ENCODE measurements around the gene ACKR3.

Gene ACKR3

DNA sequence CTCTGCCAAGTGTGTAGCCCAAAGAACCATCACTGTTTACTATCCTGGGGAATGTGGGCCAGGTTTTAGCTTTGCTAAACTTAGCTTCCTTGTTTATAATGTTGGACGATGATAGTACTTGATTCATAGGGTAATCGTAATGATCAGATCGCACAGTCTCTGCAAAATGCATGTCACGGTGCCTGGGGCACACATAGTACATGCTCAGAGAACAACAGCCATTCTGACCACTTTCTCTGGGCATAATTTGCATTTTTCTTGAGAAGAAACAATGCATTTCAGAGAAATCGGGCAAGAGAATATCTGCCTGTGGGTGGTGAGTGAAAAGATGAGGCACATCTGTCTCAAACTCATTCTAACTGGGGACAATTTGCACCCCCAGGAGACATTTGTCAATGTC lies 16.3 kb downstream of the ACKR3 start:
- no peak for DNase-seq (ENCODE audit: low read depth in 3 of 3)

DNA sequence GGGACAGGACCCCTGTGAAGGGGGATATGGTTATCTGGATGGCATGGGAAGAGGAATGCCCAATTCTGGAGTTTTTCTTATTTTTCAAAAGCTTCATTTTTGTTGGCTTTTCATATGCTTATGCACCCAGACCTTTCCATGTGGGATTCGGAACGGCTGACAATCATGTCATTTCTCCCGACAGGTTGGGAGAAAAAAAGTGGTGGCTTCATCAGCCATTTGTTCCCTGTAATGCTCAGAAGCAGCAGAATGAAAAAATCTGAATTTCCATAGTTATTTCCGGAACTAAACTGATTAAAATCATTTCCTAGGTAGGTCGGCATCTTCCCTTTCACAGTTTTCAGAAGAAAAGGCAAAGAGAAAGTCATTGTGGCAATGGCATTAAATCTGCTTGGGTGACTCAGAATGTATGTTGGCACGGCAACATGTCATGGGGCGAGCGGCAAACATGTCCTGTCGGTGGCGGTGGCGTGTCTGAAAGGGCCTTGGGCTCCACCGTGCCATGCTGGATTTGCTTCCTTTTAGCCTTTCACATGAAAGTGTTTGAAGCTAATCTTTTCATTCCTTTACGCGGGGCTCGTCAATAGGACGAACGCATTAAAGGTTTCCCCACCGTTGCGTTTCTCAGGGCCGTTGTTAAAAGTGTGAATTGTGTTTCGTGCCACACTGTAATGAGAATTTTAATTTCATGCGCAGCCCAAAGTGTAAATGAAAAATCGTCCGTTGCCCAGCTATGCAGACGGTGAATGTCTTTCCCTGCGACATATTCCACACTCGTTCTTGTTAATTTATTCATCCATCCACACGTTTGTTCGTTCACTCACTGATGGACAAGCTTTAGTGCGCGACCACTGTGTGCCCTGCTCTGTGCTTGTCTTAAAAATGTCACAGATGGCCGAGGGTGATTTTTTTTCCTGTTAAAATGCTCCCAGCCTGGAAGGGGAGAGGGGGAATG lies 18.5 kb downstream of the ACKR3 start:
- DNase-seq (ENCODE audit: low read depth in 3 of 3): no peak

GRCh38 chr2:236588932-236589592 lies 19.4 kb downstream of the ACKR3 start:
- DNase-seq (ENCODE audit: low read depth in 3 of 3): no peak

GRCh38 chr2:236590846-236591245 lies 21.2 kb downstream of the ACKR3 start:
- no peak for DNase-seq (ENCODE audit: low read depth in 3 of 3)

DNA sequence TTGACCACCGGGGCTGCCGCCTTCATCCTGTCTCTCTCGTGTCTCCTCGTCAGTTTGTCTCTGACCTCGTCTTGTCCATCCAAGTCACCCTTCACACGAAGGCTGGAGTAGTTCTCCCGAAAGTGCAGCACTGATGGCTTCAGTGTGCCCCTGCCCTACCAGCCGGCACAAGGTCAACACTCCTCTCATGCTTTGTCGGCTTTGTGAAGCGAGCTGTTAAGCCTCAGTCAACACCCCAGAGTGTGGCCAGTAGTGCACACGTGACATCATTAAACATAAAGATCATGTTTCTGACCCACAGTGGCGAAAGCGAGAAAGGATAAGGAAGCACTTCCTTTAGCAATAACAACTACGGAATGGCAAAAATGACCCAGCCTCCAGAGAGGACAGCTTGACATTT lies 23.2 kb downstream of the ACKR3 start:
- DNase-seq (ENCODE audit: low read depth in 3 of 3): no peak

DNA sequence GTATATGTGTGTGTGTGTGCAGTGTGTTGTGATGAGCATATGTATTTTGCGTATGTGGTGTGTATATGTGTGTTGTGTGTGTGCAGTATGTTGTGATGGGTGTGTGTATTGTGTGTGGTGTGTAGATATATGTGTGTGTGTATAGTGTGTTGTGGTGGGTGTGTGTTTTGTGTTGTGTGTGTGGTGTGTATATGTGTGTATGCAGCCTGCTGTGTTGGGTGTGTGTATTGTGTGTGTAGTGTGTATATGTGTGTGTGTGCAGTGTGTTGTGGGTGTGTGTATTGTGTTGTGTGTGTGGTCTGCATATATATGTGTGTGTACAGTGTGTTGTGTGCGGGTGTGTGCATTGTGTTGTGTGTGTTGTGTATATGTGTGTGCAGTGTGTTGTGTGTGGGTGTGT lies 23.9 kb downstream of the ACKR3 start:
- DNase-seq (ENCODE audit: low read depth in 3 of 3): no peak

GRCh38 chr2:236593956-236594355 lies 24.3 kb downstream of the ACKR3 start:
- DNase-seq (ENCODE audit: low read depth in 3 of 3): no peak

GRCh38 chr2:236597629-236598028 lies 28.0 kb downstream of the ACKR3 start:
- DNase-seq (ENCODE audit: low read depth in 3 of 3): no peak

DNA sequence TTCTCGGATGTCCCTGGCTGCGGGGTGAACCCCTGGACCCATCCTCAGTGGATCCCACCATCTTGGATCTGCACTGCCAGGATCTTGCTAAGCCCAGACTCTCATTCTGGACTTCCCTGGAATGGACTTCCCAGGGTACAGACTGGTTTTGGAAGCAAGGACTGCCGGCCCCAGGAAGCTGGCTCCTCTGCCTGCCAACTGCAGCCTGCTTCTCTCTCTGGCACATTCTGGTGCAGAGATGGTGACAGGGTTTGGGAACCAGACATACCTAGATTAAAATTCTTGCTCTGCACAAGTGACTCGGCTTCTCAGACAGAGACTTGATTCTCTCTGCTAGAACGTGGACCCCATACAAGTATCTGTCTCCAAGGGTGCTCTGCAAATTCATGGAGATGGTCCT lies 29.4 kb downstream of the ACKR3 start:
- no peak for DNase-seq (ENCODE audit: low read depth in 3 of 3)

- DNase-seq (ENCODE audit: low read depth in 3 of 3): no peak
Observed at GRCh38 chr2:236600158-236600557, 30.5 kb downstream of the ACKR3 start.

DNA sequence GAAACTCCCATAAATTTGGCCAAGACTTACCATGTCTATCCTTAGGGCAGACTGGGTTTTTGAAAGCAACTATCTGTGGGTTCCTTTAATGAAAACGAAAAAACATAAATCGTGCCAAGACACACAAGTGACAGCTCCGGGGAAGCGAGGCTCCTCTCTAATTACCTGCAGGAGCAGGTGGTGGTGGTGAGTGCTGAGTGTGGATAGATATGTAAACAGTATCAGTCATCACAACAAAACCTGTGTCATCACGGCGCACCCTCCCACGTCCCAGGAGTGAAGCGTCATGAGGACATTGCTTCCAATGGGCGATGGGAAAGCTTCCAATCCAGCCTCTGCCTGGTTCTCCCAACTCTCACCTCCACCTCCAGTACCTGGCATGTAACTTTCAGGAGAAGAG lies 31.3 kb downstream of the ACKR3 start:
- no peak for DNase-seq (ENCODE audit: low read depth in 3 of 3)

- no peak for DNase-seq (ENCODE audit: low read depth in 3 of 3)
Observed at GRCh38 chr2:236601316-236602202, 31.9 kb downstream of the ACKR3 start.

GRCh38 chr2:236602678-236603077 lies 33.1 kb downstream of the ACKR3 start:
- no peak for DNase-seq (ENCODE audit: low read depth in 3 of 3)

GRCh38 chr2:236603361-236604015 lies 33.9 kb downstream of the ACKR3 start:
- DNase-seq (ENCODE audit: low read depth in 3 of 3): no peak

DNA sequence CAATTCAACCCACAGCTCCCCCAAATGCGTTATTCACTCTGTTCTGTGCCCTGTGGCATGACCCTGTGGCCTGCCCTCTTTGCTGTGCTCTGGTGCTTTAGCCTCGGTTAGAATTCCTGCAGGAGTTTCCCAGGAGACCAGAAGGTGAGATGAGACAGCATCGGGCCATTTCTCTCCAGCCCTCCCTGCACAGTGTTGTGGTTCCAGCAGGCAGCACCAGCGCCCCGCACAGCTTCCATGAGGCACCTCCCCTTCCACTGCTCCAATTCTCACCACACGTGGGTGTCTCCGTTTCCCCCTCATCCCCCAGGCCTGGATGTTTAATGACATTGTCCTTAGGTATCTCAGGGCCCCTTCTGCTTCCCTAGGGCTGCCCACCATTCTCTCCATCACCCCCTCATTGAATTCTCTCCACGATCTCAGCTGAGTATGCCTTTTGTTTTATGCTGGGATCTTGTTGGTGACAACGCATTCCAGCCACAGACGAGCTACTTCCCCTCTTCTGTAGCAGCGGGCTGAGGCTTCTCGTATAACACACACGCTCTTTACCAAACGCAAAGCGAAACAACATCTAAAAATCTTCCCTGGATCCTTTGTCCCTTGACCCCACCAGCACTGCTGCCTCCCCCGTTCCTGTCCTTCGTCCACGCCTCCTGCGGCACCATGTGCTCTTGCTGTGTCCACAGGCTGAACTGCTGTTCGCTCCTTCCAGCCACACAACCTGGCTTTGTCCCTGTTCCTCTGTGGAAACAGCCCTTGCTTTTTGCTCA lies 35.1 kb downstream of the ACKR3 start:
- DNase-seq (ENCODE audit: low read depth in 3 of 3): no peak

DNA sequence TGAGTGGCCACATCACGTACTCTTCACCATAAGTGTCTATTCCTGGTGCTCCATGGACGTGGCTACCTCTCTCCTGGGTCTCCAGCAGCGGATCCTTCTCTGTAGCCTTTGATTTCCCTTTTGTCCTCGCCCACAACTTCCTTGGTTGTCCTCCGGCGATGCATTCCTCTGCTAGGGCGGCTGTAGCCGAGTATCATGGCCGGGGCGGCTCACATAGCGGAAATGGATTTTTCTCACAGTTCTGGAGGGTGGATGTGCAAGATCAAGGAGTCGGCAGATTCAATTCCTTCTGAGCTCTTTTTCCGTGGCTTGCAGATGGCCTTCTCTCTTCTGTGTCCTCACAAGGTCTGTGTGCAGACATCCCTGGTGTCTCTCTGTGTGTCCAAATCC lies 35.7 kb downstream of the ACKR3 start:
- no peak for DNase-seq (ENCODE audit: low read depth in 3 of 3)

GRCh38 chr2:236606023-236606422 lies 36.4 kb downstream of the ACKR3 start:
- DNase-seq (ENCODE audit: low read depth in 3 of 3): no peak

- DNase-seq (ENCODE audit: low read depth in 3 of 3): no peak
Observed at GRCh38 chr2:236607471-236608187, 38.0 kb downstream of the ACKR3 start.

DNA sequence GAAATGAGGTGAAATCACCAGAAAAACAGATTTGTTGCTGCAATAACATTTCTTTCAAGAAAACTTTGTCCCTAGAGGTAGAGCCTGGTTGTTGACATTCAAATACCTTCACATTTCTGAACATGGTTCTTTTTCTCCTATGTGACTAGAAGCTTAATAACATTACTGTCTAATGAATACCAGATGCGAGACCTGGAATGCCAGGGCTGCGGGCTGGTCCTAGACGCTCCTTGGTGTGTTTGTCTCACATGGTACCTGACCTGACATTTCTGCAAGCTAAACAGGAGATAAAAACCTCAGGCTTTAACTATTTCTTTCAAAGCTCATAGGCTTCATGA lies 38.5 kb downstream of the ACKR3 start:
- no peak for DNase-seq (ENCODE audit: low read depth in 3 of 3)

DNA sequence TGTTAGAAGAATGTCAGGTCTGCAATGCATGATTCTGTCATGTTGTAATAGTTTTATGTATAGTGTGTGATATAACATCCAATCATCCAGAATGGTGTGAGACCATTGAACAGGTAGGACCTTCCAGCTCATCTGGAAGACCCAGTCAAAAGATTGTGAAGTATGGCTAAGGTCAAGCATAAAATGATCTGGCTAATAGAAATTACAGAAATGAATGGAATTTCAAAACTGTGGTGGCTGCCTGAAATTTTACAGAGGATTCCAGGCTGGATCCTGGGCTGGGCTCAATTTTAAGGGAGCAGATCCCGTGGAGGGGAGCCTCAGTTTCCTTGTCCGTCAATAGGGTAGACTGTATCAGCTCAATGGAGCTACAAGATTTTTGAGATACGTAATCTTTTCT lies 39.1 kb downstream of the ACKR3 start:
- no peak for DNase-seq (ENCODE audit: low read depth in 3 of 3)
